RWPE2 (cell line): Measurements from ENCODE around the gene NECAB3.

Source experiments
- ATAC-seq: fragments of 200-7000 bp; cut with Tn5 transposase; 3 replicates; pipeline ENCODE4 v1.9.1; 2021; ENCODE audit warnings: low read depth
- DNase-seq: peaks from one replicate; pipeline ENCODE4 v3.0.0-alpha.2; 2020; ENCODE audit warnings: low spot score
- H3K27ac ChIP-seq: fragments of 450-650 bp; 2 replicates; pipeline ENCODE4 v1.5.1; 2017; ENCODE audit warnings: mild to moderate bottlenecking; ENCODE audit not compliant: poor library complexity, severe bottlenecking
- H3K27me3 ChIP-seq: fragments of 250-450 bp; sonication (Bioruptor Pico); 2 replicates; pipeline ENCODE4 v1.5.1; 2021; ENCODE audit warnings: mild to moderate bottlenecking, moderate library complexity; ENCODE audit not compliant: insufficient read depth, poor library complexity, severe bottlenecking
- H3K36me3 ChIP-seq: fragments of 250-450 bp; sonication (Bioruptor Pico); 2 replicates; pipeline ENCODE4 v1.5.1; 2020; ENCODE audit warnings: low read depth, mild to moderate bottlenecking, moderate library complexity
- H3K4me1 ChIP-seq: fragments of 250-450 bp; sonication (Bioruptor Pico); 2 replicates; pipeline ENCODE4 v1.5.1; 2021; ENCODE audit warnings: mild to moderate bottlenecking, moderate library complexity; ENCODE audit not compliant: insufficient read depth, poor library complexity, severe bottlenecking
- H3K4me3 ChIP-seq: fragments of 250-450 bp; sonication (Bioruptor Pico); 2 replicates; pipeline ENCODE4 v1.5.1; 2021; ENCODE audit warnings: mild to moderate bottlenecking, moderate library complexity; ENCODE audit not compliant: severe bottlenecking
- H3K9me3 ChIP-seq: fragments of 250-450 bp; sonication (Bioruptor Pico); 2 replicates; pipeline ENCODE4 v1.5.1; 2021; ENCODE audit warnings: mild to moderate bottlenecking, moderate library complexity; ENCODE audit not compliant: severe bottlenecking
- TF ChIP-seq, protein P1 (sequence below): fragments of 450-650 bp; IDR thresholded peaks from one replicate; pipeline ENCODE4 v1.5.1; 2017; ENCODE audit warnings: mild to moderate bottlenecking, moderate library complexity; ENCODE audit not compliant: poor library complexity, severe bottlenecking

The NECAB3 gene

DNA sequence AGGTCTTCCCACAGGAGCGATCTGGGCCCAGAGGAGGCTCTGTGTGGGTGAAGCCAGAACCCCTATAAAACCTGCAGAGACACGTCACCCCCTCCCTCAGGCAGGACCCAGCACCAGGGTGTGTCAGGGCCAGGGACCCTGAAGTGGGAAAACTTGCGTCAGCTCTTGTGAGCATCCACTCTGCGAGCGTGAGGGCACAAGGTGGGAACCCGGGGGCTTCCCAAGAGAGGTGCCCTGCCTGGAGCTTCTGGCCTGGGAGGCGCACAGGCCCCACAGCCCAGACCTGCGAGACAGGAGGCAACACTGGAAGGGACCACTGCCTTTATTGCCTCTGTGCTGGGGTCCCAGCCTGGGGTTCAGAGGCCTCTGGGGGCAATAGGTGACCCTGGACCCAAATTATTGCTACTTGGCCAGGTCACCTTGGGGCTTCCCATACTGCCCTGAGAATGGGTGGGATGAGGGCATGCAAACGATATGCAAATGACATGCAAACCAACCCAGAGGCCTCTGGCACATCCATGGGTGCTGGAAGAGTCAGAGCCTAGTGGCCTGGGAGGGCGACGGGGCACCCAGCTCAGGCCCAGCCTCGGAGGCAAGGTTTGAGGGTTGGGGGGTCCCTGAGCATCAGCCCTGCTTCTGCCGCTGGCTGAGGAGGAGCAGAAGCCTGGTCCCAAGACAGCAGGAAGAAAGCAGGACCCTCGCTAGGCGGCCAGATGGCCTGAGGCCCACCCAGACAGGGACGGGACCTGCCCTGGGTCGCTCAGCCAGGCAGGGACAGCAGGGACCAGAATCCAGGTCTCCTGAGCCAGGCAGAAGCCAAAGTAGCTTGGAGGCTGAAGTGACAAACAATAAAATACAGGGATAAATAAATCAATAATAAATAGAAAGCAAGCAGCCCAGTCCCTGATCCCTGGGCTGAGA is 17.2 kb downstream of the NECAB3 start:
- Histone ChIP-seq H3K4me1 (no peaks in the 10 kb centered on the region), H3K4me3 (no peak overlapping the region), H3K9me3 (no peaks in the 10 kb centered on the region), H3K27me3 (no peaks in the 10 kb centered on the region), H3K36me3 (no peaks in the 10 kb centered on the region), H3K27ac (no peak overlapping the region)
- ATAC-seq, result no peak
- DNase-seq, result no peak
- TF ChIP-seq, protein P1, sequence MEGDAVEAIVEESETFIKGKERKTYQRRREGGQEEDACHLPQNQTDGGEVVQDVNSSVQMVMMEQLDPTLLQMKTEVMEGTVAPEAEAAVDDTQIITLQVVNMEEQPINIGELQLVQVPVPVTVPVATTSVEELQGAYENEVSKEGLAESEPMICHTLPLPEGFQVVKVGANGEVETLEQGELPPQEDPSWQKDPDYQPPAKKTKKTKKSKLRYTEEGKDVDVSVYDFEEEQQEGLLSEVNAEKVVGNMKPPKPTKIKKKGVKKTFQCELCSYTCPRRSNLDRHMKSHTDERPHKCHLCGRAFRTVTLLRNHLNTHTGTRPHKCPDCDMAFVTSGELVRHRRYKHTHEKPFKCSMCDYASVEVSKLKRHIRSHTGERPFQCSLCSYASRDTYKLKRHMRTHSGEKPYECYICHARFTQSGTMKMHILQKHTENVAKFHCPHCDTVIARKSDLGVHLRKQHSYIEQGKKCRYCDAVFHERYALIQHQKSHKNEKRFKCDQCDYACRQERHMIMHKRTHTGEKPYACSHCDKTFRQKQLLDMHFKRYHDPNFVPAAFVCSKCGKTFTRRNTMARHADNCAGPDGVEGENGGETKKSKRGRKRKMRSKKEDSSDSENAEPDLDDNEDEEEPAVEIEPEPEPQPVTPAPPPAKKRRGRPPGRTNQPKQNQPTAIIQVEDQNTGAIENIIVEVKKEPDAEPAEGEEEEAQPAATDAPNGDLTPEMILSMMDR, result no peak

DNA sequence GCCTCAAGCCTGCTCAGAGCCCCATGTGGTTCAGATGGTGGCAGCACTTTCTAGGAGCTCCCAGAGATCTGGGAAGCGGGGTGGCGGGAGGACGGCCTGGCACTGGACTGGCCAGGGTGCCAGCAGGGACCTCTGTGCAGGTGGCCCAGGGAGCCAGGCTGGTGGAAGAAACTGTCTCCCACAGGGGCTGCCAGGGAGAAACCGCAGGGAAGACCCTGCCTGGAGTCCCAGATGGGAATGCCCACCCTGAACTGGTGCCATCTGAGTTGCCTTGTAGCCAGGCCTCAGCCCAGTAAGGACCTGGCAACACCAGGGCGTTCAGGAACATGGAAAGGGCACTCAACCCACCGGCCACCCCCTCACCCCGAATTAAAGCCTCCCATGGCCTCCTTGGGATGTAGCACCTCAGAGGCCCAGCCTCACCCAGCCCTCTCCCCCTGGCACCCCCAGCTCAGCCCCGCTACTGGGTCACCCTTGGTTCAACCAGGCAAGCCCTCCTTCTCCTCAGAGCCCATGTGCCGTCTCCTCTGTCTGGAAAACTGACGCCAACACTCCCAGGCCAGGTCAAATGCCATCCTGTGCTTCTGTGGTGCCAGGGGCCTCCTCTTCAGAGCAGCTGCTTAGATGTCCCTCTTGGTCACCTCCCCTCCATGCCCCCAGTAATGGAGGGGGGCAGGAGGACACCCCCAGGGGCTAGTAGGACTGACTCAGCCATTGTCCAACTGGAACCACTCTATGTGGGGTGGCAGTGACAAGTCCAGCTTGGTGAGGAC is 18.0 kb downstream of the NECAB3 start:
- DNase-seq (no peak), ATAC-seq (no peak)
- Histone ChIP-seq H3K9me3 (no peaks in the 10 kb centered on the region), H3K27me3 (no peaks in the 10 kb centered on the region), H3K27ac (no peak overlapping the region), H3K36me3 (no peaks in the 10 kb centered on the region), H3K4me1 (no peaks in the 10 kb centered on the region), H3K4me3 (no peak overlapping the region)
- TF ChIP-seq, protein P1, result no peak

DNA sequence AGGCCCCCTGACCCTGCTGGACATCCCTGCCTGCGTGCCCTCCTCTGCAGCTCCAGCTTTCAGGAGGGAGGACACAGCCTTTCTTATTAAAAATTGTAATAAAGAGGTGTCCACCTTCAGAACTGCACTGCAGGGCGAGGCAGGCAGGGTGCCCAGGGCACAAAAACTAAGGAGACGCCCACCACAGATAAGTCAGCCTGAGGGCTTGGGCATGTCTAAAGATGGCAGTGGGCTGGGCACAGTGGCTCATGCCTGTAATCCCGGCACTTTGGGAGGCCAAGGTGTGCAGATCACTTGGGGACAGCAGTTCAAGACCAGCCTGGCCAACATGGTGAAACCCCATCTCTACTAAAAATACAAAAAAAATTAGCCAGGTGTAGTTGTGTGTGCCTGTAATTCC is 19.1 kb downstream of the NECAB3 start:
- Histone ChIP-seq H3K27ac (no peak overlapping the region), H3K27me3 (no peaks in the 10 kb centered on the region), H3K4me1 (no peaks in the 10 kb centered on the region), H3K9me3 (no peaks in the 10 kb centered on the region), H3K4me3 (no peak overlapping the region), H3K36me3 (no peaks in the 10 kb centered on the region)
- ATAC-seq (no peak), DNase-seq (no peak)
- TF ChIP-seq, protein P1, result no peak

DNA sequence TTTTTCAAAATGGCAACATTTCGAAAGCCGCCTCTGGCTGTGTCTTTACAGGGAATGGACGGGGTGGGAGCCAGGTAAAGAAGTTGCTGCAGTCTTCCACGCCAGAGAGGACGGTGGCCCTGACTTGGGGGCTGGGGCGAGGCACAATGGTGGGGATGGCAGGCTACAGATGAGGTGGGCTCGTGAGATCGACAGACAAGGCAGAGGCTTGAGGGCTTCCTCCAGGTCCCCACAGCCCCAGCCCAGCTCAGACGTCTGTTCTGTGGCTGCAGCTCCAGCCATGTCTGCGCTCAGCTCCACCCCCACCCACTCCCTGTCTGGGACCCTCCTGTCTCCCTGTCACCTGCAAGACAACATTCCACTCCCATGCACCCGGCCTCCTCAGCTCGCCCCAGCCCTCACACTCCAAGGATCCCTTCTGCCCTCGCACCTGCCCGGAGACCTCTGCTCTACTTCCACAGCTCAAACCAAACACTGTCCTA is 19.5 kb downstream of the NECAB3 start:
- DNase-seq (no peak), ATAC-seq (no peak)
- Histone ChIP-seq H3K9me3 (no peaks in the 10 kb centered on the region), H3K27me3 (no peaks in the 10 kb centered on the region), H3K36me3 (no peaks in the 10 kb centered on the region), H3K4me3 (no peak overlapping the region), H3K4me1 (no peaks in the 10 kb centered on the region), H3K27ac (no peak overlapping the region)
- TF ChIP-seq, protein P1, result no peak
